ENCODE measurements around the gene FJX1.

FJX1 gene

GRCh38 chr11:35641964-35642363, 23.7 kb downstream of the FJX1 start:
- Histone ChIP-seq H2AK5ac (ENCODE audit: low read length, severe bottlenecking) (no peak overlapping the region), H2BK15ac (ENCODE audit: low read depth, poor library complexity, severe bottlenecking) (no peak overlapping the region), H3K27me3 (ENCODE audit: control insufficient read depth in 1 of 2, insufficient read depth in 1 of 2, low read length in 2 of 2) (peaks cover 0 to 3% of the 10 kb centered on the region in 2 experiments), H3K23ac (ENCODE audit: low read length in 2 of 2) (no peak overlapping the region), H3K14ac (ENCODE audit: low read length in 2 of 2) (no peak overlapping the region), H2AFZ (ENCODE audit: low read depth, low read length) (no peak overlapping the region), H3K9ac (ENCODE audit: low read length) (no peak overlapping the region), H3K4me1 (ENCODE audit: control insufficient read depth, insufficient read depth, low read depth, low read length) (no peaks in the 10 kb centered on the region), H2BK5ac (ENCODE audit: low read depth, low read length, poor library complexity, severe bottlenecking) (no peak overlapping the region), H3K4me3 (ENCODE audit: insufficient read depth in 1 of 2, low read depth in 1 of 2, low read length in 2 of 2) (no peak overlapping the region), H2BK120ac (ENCODE audit: low read depth, low read length) (no peak overlapping the region), H3K4ac (ENCODE audit: low read depth in 1 of 2, low read length in 2 of 2) (no peak overlapping the region), H3K79me1 (replicated peaks; ENCODE audit: low read length, poor library complexity, severe bottlenecking) (no peaks in the 10 kb centered on the region), H3K36me3 (ENCODE audit: control insufficient read depth in 1 of 2, insufficient read depth in 2 of 2, low read depth in 1 of 2, low read length in 2 of 2) (no peaks in the 10 kb centered on the region), H3K9me3 (ENCODE audit: control insufficient read depth, low read length) (no peaks in the 10 kb centered on the region), H3K27ac (ENCODE audit: low read length, poor library complexity, severe bottlenecking) (no peak overlapping the region), H3K4me2 (ENCODE audit: low read length, poor library complexity, severe bottlenecking) (no peak overlapping the region), H4K8ac (ENCODE audit: low read length) (no peak overlapping the region), H3K18ac (ENCODE audit: low read depth in 1 of 2, low read length in 2 of 2) (no peak overlapping the region), H2BK12ac (ENCODE audit: low read length in 2 of 2) (no peak overlapping the region), H4K91ac (ENCODE audit: low read length) (no peak overlapping the region)
- DNase-seq: no peak
- WGBS: 85% methylated on average over 3 of the region's 3 CpGs

GRCh38 chr11:35647421-35648093, 29.3 kb downstream of the FJX1 start:
- 87% methylated on average over 6 of the region's 8 CpGs for WGBS
- Histone ChIP-seq H3K9ac (ENCODE audit: low read length) (no peak overlapping the region), H3K4ac (ENCODE audit: low read depth in 1 of 2, low read length in 2 of 2) (no peak overlapping the region), H2BK12ac (ENCODE audit: low read length in 2 of 2) (no peak overlapping the region), H3K36me3 (ENCODE audit: control insufficient read depth in 1 of 2, insufficient read depth in 2 of 2, low read depth in 1 of 2, low read length in 2 of 2) (no peaks in the 10 kb centered on the region), H3K4me3 (ENCODE audit: insufficient read depth in 1 of 2, low read depth in 1 of 2, low read length in 2 of 2) (no peak overlapping the region), H4K91ac (ENCODE audit: low read length) (no peak overlapping the region), H2AFZ (ENCODE audit: low read depth, low read length) (no peak overlapping the region), H3K27ac (ENCODE audit: low read length, poor library complexity, severe bottlenecking) (no peak overlapping the region), H2AK5ac (ENCODE audit: low read length, severe bottlenecking) (no peak overlapping the region), H3K27me3 (ENCODE audit: control insufficient read depth in 1 of 2, insufficient read depth in 1 of 2, low read length in 2 of 2) (no peaks in the 10 kb centered on the region), H4K8ac (ENCODE audit: low read length) (no peak overlapping the region), H2BK120ac (ENCODE audit: low read depth, low read length) (no peak overlapping the region), H3K4me1 (ENCODE audit: control insufficient read depth, insufficient read depth, low read depth, low read length) (no peaks in the 10 kb centered on the region), H3K9me3 (ENCODE audit: control insufficient read depth, low read length) (no peaks in the 10 kb centered on the region), H3K14ac (ENCODE audit: low read length in 2 of 2) (no peak overlapping the region), H3K23ac (ENCODE audit: low read length in 2 of 2) (no peak overlapping the region), H3K4me2 (ENCODE audit: low read length, poor library complexity, severe bottlenecking) (no peak overlapping the region), H3K18ac (ENCODE audit: low read depth in 1 of 2, low read length in 2 of 2) (no peak overlapping the region), H2BK5ac (ENCODE audit: low read depth, low read length, poor library complexity, severe bottlenecking) (no peak overlapping the region), H3K79me1 (replicated peaks; ENCODE audit: low read length, poor library complexity, severe bottlenecking) (no peaks in the 10 kb centered on the region), H2BK15ac (ENCODE audit: low read depth, poor library complexity, severe bottlenecking) (no peak overlapping the region)
- no peak for DNase-seq

GRCh38 chr11:35650006-35650405, 31.7 kb downstream of the FJX1 start:
- DNase-seq: peak; percentile 70
- H4K8ac ChIP-seq (ENCODE audit: low read length): no peak overlapping the region
- no peaks in the 10 kb centered on the region for H3K79me1 ChIP-seq (replicated peaks; ENCODE audit: low read length, poor library complexity, severe bottlenecking)
- no peak overlapping the region for H3K23ac ChIP-seq (ENCODE audit: low read length in 2 of 2)
- no peak overlapping the region for H3K27ac ChIP-seq (ENCODE audit: low read length, poor library complexity, severe bottlenecking)
- H3K4me2 ChIP-seq (ENCODE audit: low read length, poor library complexity, severe bottlenecking): no peak overlapping the region
- H3K4me1 ChIP-seq (ENCODE audit: control insufficient read depth, insufficient read depth, low read depth, low read length): no peaks in the 10 kb centered on the region
- no peak overlapping the region for H3K4ac ChIP-seq (ENCODE audit: low read depth in 1 of 2, low read length in 2 of 2)
- H3K27me3 ChIP-seq (ENCODE audit: control insufficient read depth in 1 of 2, insufficient read depth in 1 of 2, low read length in 2 of 2): no peaks in the 10 kb centered on the region
- H3K9me3 ChIP-seq (ENCODE audit: control insufficient read depth, low read length): no peaks in the 10 kb centered on the region
- no peak overlapping the region for H2BK15ac ChIP-seq (ENCODE audit: low read depth, poor library complexity, severe bottlenecking)
- 79% methylated on average over 1 of the region's 1 CpG for WGBS
- H3K18ac ChIP-seq (ENCODE audit: low read depth in 1 of 2, low read length in 2 of 2): no peak overlapping the region
- no peaks in the 10 kb centered on the region for H3K36me3 ChIP-seq (ENCODE audit: control insufficient read depth in 1 of 2, insufficient read depth in 2 of 2, low read depth in 1 of 2, low read length in 2 of 2)
- H4K91ac ChIP-seq (ENCODE audit: low read length): no peak overlapping the region
- no peak overlapping the region for H2AFZ ChIP-seq (ENCODE audit: low read depth, low read length)
- H3K9ac ChIP-seq (ENCODE audit: low read length): no peak overlapping the region
- no peak overlapping the region for H3K14ac ChIP-seq (ENCODE audit: low read length in 2 of 2)
- no peak overlapping the region for H2BK120ac ChIP-seq (ENCODE audit: low read depth, low read length)
- no peak overlapping the region for H3K4me3 ChIP-seq (ENCODE audit: insufficient read depth in 1 of 2, low read depth in 1 of 2, low read length in 2 of 2)
- H2AK5ac ChIP-seq (ENCODE audit: low read length, severe bottlenecking): no peak overlapping the region
- no peak overlapping the region for H2BK12ac ChIP-seq (ENCODE audit: low read length in 2 of 2)
- no peak overlapping the region for H2BK5ac ChIP-seq (ENCODE audit: low read depth, low read length, poor library complexity, severe bottlenecking)

- Histone ChIP-seq H3K4me2 (ENCODE audit: low read length, poor library complexity, severe bottlenecking) (no peak overlapping the region), H2BK15ac (ENCODE audit: low read depth, poor library complexity, severe bottlenecking) (no peak overlapping the region), H3K27ac (ENCODE audit: low read length, poor library complexity, severe bottlenecking) (no peak overlapping the region), H4K91ac (ENCODE audit: low read length) (no peak overlapping the region), H2BK12ac (ENCODE audit: low read length in 2 of 2) (no peak overlapping the region), H4K8ac (ENCODE audit: low read length) (no peak overlapping the region), H3K9ac (ENCODE audit: low read length) (no peak overlapping the region), H3K9me3 (ENCODE audit: control insufficient read depth, low read length) (no peaks in the 10 kb centered on the region), H3K14ac (ENCODE audit: low read length in 2 of 2) (no peak overlapping the region), H3K4me3 (ENCODE audit: insufficient read depth in 1 of 2, low read depth in 1 of 2, low read length in 2 of 2) (no peak overlapping the region), H3K4ac (ENCODE audit: low read depth in 1 of 2, low read length in 2 of 2) (no peak overlapping the region), H3K18ac (ENCODE audit: low read depth in 1 of 2, low read length in 2 of 2) (no peak overlapping the region), H3K36me3 (ENCODE audit: control insufficient read depth in 1 of 2, insufficient read depth in 2 of 2, low read depth in 1 of 2, low read length in 2 of 2) (no peaks in the 10 kb centered on the region), H2BK120ac (ENCODE audit: low read depth, low read length) (no peak overlapping the region), H3K4me1 (ENCODE audit: control insufficient read depth, insufficient read depth, low read depth, low read length) (no peaks in the 10 kb centered on the region), H2AFZ (ENCODE audit: low read depth, low read length) (no peak overlapping the region), H3K27me3 (ENCODE audit: control insufficient read depth in 1 of 2, insufficient read depth in 1 of 2, low read length in 2 of 2) (no peaks in the 10 kb centered on the region), H3K79me1 (replicated peaks; ENCODE audit: low read length, poor library complexity, severe bottlenecking) (no peaks in the 10 kb centered on the region), H2BK5ac (ENCODE audit: low read depth, low read length, poor library complexity, severe bottlenecking) (no peak overlapping the region), H2AK5ac (ENCODE audit: low read length, severe bottlenecking) (no peak overlapping the region), H3K23ac (ENCODE audit: low read length in 2 of 2) (no peak overlapping the region)
- 87% methylated on average over 4 of the region's 4 CpGs for WGBS
- no peak for DNase-seq
These were observed 32.2 kb downstream of the FJX1 start for GRCh38 chr11:35650467-35650866.
